GM18505 (cell line): ENCODE results near the gene SYT2.
A peak's percentile ranks its signal among the peaks of the same experiment; 100 is the strongest.
"Not testable (repeated sequence)": the region's sequence is repeated elsewhere in the genome, so short reads cannot be mapped to it uniquely, and the experiment has no call there.

Experiments used
- ATAC-seq: cut with Tn5 transposase; IDR thresholded peaks from one replicate; pipeline ENCODE4 v1.9.1; 2021; ENCODE audit not compliant: unreplicated experiment
- POLR2A ChIP-seq: IDR thresholded peaks from 4 replicates; pipeline ENCODE4 v1.6.1; 2011; ENCODE audit warnings: borderline replicate concordance; ENCODE audit not compliant: insufficient read depth, insufficient read length; ENCODE audit errors: extremely low read depth

SYT2 gene

GRCh38 chr1:202625416-202626360 is 84.6 kb downstream of the SYT2 start:
- ATAC-seq: no peak
- no peak for TF ChIP-seq POLR2A

DNA sequence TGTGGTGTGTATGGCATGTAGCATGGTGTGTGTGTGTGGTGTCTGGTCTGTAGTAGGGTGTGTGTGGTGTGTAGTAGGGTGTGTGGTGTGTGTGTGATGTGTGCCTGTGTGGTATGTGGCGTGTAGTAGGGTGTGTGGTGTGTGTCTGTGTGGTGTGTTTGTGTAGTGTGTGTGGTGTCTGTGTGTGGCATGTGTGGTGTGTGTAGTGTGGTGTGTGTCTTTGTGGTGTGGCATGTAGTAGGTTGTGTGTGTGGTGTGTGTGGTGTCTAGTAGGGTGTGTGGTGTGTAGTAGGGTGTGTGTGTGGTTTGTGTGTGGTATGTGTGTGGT is 85.5 kb downstream of the SYT2 start:
- ATAC-seq: no peak
- TF ChIP-seq POLR2A: no peak

DNA sequence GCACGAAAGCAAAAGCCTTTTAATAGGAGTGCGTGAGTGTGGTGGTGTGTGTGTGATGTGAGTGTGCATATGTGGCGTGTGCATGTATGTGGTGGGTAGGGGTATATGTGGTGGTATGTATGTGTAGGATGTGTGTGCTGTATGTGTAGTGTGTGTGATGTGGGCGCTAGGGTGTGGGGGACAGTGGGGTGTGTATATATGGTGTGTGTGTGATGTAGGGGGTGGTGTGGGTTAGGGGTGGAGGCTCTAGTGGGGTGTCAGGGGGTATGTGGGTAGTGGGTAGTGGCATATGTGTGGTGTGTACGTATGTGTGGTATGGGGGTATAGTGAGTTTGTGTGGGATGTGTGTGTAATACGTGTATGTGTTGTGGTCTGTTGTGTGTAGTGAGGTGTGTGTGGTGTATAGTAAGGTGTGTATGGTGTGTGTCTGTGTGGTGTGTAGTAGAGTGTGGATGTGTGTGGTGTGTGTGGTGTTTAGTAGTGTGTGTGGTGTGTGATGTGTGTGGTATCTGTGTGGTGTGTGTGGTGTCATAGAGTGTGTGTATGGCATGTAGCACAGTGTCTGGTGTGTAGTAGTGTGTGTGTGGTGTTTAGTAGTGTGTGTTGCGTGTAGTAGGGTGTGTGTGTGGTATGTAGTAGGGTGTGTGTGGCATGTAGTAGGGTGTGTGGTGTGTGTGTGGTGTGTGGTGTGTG is 86.0 kb downstream of the SYT2 start:
- ATAC-seq: no peak
- TF ChIP-seq POLR2A: no peak

GRCh38 chr1:202623476-202623875 is 86.8 kb downstream of the SYT2 start:
- ATAC-seq: not testable (repeated sequence)

DNA sequence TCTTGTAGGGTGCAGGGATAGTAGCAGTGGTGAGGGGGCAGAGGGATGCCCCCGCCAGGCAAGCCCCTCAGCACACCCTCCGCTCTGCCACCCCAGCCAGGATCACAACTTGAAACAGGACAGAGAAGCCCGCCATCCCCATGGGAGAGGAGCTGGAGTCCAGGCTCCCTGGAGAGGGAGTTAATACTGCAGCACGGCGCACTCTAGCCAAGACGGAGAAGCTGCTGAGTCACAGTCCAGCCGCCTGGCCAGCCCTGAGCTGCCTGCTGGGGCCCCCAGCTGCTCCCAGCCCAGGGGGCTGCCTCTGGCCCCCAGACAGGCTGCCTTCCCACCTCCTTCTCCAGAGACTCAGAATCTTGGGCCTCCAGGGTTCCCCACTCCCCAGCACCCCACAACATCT is 87.2 kb downstream of the SYT2 start:
- ATAC-seq: no peak
- no peak for TF ChIP-seq POLR2A

DNA sequence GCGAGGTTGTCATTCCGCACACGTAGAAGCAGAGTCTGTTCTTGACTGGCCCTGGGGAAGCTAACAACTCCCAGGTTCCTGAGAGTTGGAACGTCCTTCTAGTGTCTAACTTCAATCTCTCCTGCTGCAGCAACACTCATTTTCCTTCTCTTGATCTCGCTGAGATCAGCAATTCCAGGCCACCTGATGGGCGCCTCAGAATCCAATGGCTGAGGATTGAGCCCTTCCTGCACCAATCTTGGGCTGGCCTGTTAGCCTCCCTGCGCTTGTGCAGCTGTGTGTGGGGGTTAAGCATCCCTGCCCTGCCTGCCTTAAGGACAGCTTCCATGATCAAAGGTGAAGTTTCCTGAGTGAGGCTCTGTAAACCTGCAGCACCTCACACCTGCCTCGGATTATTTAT is 87.9 kb downstream of the SYT2 start:
- TF ChIP-seq POLR2A: no peak

DNA sequence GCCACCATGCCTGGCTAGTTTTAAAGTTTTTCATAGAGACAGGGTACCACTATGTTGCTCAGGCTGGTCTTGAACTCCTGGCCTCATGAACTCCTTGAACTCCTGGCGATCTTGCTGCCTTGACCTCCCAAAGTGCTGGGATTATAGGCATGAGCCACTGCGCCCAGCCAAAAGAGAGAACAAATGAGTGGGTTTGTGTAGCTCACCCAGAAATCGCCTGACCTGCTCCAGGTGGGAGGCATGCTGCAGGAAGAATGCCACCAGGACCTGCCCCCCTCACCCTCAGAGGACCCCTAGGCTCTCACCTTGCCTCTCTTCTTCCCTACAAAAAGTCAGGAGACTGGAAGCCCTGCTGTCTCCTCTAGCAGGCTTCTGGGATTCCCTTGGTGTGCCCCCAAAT is 88.8 kb downstream of the SYT2 start:
- ATAC-seq: no peak
- TF ChIP-seq POLR2A: no peak

More for the DNA sequence above, 87.9 kb downstream of the SYT2 start:
- no peak for ATAC-seq

DNA sequence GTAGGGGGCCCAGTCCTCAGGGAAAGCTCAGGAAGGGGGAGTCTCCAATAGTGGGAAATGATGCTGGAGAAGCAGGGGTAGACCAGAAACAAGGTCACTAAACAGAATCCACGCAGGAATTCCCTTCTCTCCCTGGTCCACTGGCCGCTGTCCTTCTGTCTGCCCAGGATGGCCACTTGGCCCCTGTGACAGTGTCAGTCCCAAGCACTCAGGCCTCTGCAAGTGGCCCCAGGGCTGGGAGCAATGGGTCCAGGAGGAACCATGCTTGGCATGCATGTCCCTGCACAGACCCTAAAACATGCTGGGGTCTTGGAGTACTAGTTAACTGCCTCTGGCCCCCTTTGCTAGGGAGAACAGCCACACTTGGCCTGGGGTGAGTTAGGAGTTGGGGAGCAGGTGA is 90.2 kb downstream of the SYT2 start:
- not testable (repeated sequence) for ATAC-seq

GRCh38 chr1:202619505-202619904 is 90.7 kb downstream of the SYT2 start:
- no peak for ATAC-seq
- no peak for TF ChIP-seq POLR2A

GRCh38 chr1:202619012-202619411 is 91.2 kb downstream of the SYT2 start:
- not testable (repeated sequence) for ATAC-seq

- TF ChIP-seq POLR2A: no peak
- ATAC-seq: peak; percentile 34
Measured at GRCh38 chr1:202616355-202616915, 93.8 kb downstream of the SYT2 start.

DNA sequence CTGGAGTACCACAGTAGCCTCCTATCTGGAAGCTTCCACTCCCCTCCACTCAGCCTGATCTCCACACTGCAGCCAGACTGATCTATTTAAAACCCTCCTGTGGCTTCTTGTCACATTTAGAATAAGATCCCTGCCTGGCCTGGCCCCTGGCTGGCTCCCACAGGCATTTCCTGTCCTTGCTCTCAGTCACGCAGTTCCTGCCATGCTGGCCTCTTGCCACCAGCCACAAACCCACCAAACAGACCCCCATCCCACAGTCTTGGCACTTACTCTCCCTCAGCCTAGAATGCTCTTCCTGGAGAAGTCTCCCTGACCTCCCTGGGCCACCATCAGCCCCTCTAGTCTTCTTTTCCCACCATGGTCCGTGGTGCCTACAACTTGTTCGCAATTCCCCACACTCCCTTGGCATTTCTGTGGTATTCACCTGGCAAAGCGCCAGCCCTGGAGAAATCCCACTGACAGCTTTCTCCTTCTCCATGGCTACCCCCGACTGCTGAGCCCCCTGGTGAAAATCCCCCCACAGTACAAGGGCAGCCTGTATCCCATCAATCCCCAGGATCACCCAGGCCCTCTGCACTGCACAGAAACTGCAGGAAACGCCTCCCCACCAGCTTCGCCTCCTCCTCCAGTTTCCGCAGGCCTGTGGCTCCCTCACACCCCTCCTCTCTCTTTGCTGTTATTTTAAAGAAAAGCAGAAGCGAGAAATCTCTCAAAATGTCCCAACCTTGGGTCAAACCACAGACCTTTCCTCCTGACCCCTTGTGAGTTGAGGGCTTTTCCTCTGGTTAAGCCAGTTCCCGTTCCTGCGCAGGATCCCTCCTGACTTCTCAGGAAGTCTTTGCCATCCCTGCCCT is 94.5 kb downstream of the SYT2 start:
- no peak for TF ChIP-seq POLR2A
- peak; percentile 71 for ATAC-seq

DNA sequence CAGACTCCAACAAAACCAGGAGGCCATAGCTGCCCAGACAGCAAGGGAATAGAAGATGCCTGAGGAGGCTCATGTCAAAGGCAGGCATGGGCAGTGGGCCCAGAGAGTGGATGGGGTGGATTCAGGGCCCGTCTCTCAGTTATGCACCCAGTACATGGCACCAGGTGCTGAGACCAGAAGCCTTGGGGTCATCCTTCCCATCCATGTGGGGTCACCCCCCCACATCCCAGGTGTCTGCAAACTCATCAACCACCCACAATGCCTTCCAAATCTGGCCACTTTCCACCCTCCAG is 95.1 kb downstream of the SYT2 start:
- not testable (repeated sequence) for ATAC-seq

GRCh38 chr1:202614363-202615207 is 95.7 kb downstream of the SYT2 start:
- not testable (repeated sequence) for ATAC-seq
